Tibial artery (tissue), 4 donors: ENCODE data around the gene BCDIN3D.

Source experiments
- DNase-seq, 2 donors: peaks; one replicate each; pipeline ENCODE4 v3.0.0-alpha.2; 2019
- H3K27ac ChIP-seq, 2 donors: fragments of 200-600 bp; sonication (generic) in 1 of 2; 1 replicate in 1 of 2; 2 replicates in 1 of 2; pipeline ENCODE4 v1.5.1; 2018 to 2019; ENCODE audit warnings: mild to moderate bottlenecking in 1 of 2
- H3K27me3 ChIP-seq, 2 donors: fragments of 200-600 bp; sonication (generic) in 1 of 2; one replicate each; pipeline versions ENCODE4 v1.5.1 to v1.6.0; 2016 to 2019
- H3K36me3 ChIP-seq, 3 donors: fragments of 200-600 bp; sonication (generic) in 2 of 3; one replicate each; pipeline ENCODE4 v1.5.1; 2016 to 2019; ENCODE audit warnings: mild to moderate bottlenecking in 2 of 3
- H3K4me1 ChIP-seq, 4 donors: fragments of 200-600 bp; sonication (generic) in 2 of 4; 1 replicate in 3 of 4; 2 replicates in 1 of 4; pipeline ENCODE4 v1.5.1; 2016 to 2019
- H3K4me3 ChIP-seq, 2 donors: fragments of 200-600 bp; sonication (generic) in 1 of 2; 1 replicate in 1 of 2; 2 replicates in 1 of 2; pipeline ENCODE4 v1.5.1; 2018 to 2019; ENCODE audit warnings: mild to moderate bottlenecking in 2 of 2
- H3K9me3 ChIP-seq, 3 donors: fragments of 200-600 bp; sonication (generic) in 1 of 3; one replicate each; pipeline ENCODE4 v1.5.1; 2016 to 2019
- intact Hi-C: fragments of 100-400 bp; cut with DNase I; formaldehyde crosslinking; loops from one replicate; pipeline ENCODE4 v1.15.0; 2023; ENCODE audit warnings: low total_unique reads
- TF ChIP-seq, protein P1 (sequence below), 2 experiments: fragments of 200-600 bp in 1 of 2; fragments of 450-650 bp in 1 of 2; IDR thresholded peaks; one replicate each; pipeline ENCODE4 v1.5.1; 2017 to 2019; ENCODE audit warnings: antibody characterized with exemption in 2 of 2, mild to moderate bottlenecking in 1 of 2, moderate library complexity in 1 of 2

BCDIN3D gene

GRCh38 chr12:49854976-49855375 lies 12.1 kb upstream of the BCDIN3D start:
- TF ChIP-seq, protein P1, sequence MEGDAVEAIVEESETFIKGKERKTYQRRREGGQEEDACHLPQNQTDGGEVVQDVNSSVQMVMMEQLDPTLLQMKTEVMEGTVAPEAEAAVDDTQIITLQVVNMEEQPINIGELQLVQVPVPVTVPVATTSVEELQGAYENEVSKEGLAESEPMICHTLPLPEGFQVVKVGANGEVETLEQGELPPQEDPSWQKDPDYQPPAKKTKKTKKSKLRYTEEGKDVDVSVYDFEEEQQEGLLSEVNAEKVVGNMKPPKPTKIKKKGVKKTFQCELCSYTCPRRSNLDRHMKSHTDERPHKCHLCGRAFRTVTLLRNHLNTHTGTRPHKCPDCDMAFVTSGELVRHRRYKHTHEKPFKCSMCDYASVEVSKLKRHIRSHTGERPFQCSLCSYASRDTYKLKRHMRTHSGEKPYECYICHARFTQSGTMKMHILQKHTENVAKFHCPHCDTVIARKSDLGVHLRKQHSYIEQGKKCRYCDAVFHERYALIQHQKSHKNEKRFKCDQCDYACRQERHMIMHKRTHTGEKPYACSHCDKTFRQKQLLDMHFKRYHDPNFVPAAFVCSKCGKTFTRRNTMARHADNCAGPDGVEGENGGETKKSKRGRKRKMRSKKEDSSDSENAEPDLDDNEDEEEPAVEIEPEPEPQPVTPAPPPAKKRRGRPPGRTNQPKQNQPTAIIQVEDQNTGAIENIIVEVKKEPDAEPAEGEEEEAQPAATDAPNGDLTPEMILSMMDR (IDR thresholded peaks at IDR 0.05), result no peak
- DNase-seq, result no peak
- no peak overlapping the region for H3K27ac ChIP-seq
- H3K4me1 ChIP-seq, result no peaks in the 10 kb centered on the region
- H3K27me3 ChIP-seq, result peaks cover 0 to 11% of the 10 kb centered on the region in 2 donors
- no peak overlapping the region for H3K4me3 ChIP-seq
- H3K36me3 ChIP-seq, result no peaks in the 10 kb centered on the region
- H3K9me3 ChIP-seq, result no peaks in the 10 kb centered on the region
- intact Hi-C loops, result no loop called here

DNA sequence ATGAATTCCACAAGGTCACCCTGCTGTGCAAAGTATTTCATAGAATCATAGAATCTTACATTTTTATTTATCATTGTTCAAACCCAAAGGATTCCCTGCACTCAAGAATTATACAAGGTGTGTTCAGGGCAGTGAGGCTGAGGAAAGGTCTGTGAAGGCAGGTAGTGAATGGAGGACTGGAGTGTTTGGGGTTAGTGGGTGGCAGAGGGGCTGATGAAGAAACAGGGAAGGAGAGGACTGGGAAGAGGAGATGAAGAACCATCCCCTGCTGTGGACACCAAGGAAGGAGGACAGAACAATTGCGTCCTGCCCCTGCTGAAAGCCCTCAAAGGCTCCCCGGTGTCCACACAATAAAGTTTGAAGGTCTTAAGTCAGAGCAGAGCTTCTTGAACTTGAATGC lies 10.8 kb upstream of the BCDIN3D start:
- DNase-seq, result no peak
- no peak overlapping the region for H3K27ac ChIP-seq
- H3K4me1 ChIP-seq, result no peaks in the 10 kb centered on the region
- TF ChIP-seq, protein P1 (IDR thresholded peaks at IDR 0.05), result no peak
- H3K4me3 ChIP-seq, result no peak overlapping the region
- peaks cover 0 to 19% of the 10 kb centered on the region in 2 donors for H3K27me3 ChIP-seq
- H3K9me3 ChIP-seq, result no peaks in the 10 kb centered on the region
- intact Hi-C loops, result no loop called here
- no peaks in the 10 kb centered on the region for H3K36me3 ChIP-seq

- no peak overlapping the region for H3K4me3 ChIP-seq
- DNase-seq, result no peak
- TF ChIP-seq, protein P1 (IDR thresholded peaks at IDR 0.05), result no peak
- H3K36me3 ChIP-seq, result no peaks in the 10 kb centered on the region
- H3K4me1 ChIP-seq, result peaks cover 0 to 7% (median 5%) of the 10 kb centered on the region in 4 donors
- H3K27me3 ChIP-seq, result peaks cover 0 to 33% of the 10 kb centered on the region in 2 donors
- no peaks in the 10 kb centered on the region for H3K9me3 ChIP-seq
- intact Hi-C loops, result no loop called here
- H3K27ac ChIP-seq, result no peak overlapping the region
These were observed 4.3 kb upstream of the BCDIN3D start for GRCh38 chr12:49847161-49847560.

- intact Hi-C loops, result no loop called here
- H3K27ac ChIP-seq, result no peak overlapping the region
- H3K4me1 ChIP-seq, result peaks cover 0 to 15% (median 12%) of the 10 kb centered on the region in 4 donors
- TF ChIP-seq, protein P1 (IDR thresholded peaks at IDR 0.05), result no peak
- no peak overlapping the region for H3K4me3 ChIP-seq
- DNase-seq, result no peak
- no peaks in the 10 kb centered on the region for H3K36me3 ChIP-seq
- no peaks in the 10 kb centered on the region for H3K9me3 ChIP-seq
- H3K27me3 ChIP-seq, result peaks cover 0 to 32% of the 10 kb centered on the region in 2 donors
These were observed 3.1 kb upstream of the BCDIN3D start for GRCh38 chr12:49846032-49846431.

DNA sequence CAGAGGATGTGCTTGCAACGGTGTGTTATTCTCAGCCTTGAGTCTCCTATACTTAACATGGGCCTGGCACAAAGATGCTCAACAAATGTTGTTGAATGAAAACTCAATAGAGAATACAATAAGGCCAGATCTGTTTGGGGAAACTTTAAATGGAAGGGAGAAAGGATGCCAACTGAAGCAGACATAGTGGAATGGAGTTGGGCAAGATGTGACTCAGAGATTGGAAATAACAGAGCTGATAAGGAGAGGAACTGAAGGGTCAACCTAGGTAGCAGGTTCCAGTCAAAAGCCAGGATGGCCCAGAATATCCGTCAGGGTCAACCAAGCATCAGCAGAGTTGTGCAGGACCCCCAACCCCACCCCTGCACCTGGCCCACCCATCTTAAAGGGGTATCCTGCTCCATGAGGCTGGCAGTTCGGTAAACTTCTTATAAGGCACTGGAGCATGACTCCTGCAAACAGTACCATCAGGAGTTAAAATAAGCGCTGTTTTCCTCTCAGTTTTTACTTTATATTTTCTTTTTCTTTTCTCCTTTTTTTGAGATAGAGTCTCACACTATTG lies 1.1 kb upstream of the BCDIN3D start:
- Histone ChIP-seq H3K4me1 (peaks cover 0 to 15% (median 12%) of the 10 kb centered on the region in 4 donors), H3K27ac (peak overlapping the region in 1 of 2 donors; percentile 90), H3K27me3 (peaks cover 0 to 19% of the 10 kb centered on the region in 2 donors), H3K4me3 (no peak overlapping the region), H3K9me3 (no peaks in the 10 kb centered on the region), H3K36me3 (no peaks in the 10 kb centered on the region)
- DNase-seq, result peak in 1 of 2 donors; percentile 35
- TF ChIP-seq, protein P1 (IDR thresholded peaks at IDR 0.05), result no peak
- intact Hi-C loops, result no loop called here
